Measurements from ENCODE around the gene WIPI1.
"Not testable (repeated sequence)": the region's sequence is repeated elsewhere in the genome, so short reads cannot be mapped to it uniquely, and the experiment has no call there.

WIPI1 gene

GRCh38 chr17:68457168-68457538, at the start of gene WIPI1:
WIPI1 (minus strand) TSS chr17:68457496; CDS start chr17:68457421, 75 bp downstream.
- Histone ChIP-seq H3K36me3 (ENCODE audit: control insufficient read depth in 5 of 5, insufficient read depth in 5 of 5, low read length in 5 of 5) (no peaks in the 10 kb centered on the region), H3K9ac (ENCODE audit: low read length in 5 of 5) (peak within 1 kb of the TSS in 4 of 5 donors; percentile 68 to 86 (median 75)), H3K27ac (ENCODE audit: low read depth, low read length) (peak within 1 kb of the TSS; percentile 87), H3K27me3 (ENCODE audit: control insufficient read depth in 5 of 5, insufficient read depth in 4 of 5, low read length in 5 of 5) (no peaks in the 10 kb centered on the region), H3K4me3 (ENCODE audit: low read depth in 1 of 5, low read length in 5 of 5) (peak within 1 kb of the TSS; percentile 76 to 87 (median 82)), H3K9me3 (ENCODE audit: control insufficient read depth in 5 of 5, low read length in 5 of 5) (no peaks in the 10 kb centered on the region), H3K4me1 (ENCODE audit: control insufficient read depth in 5 of 5, insufficient read depth in 5 of 5, low read length in 5 of 5) (peaks cover 7 to 50% (median 48%) of the 10 kb centered on the region in 5 donors)

- H3K27me3 ChIP-seq (ENCODE audit: control insufficient read depth in 5 of 5, insufficient read depth in 4 of 5, low read length in 5 of 5) = no peaks in the 10 kb centered on the region
- peaks cover 3 to 21% (median 17%) of the 10 kb centered on the region in 5 donors for H3K4me1 ChIP-seq (ENCODE audit: control insufficient read depth in 5 of 5, insufficient read depth in 5 of 5, low read length in 5 of 5)
- H3K9ac ChIP-seq (ENCODE audit: low read length in 5 of 5) = no peak overlapping the region
- no peak overlapping the region for H3K4me3 ChIP-seq (ENCODE audit: low read depth in 1 of 5, low read length in 5 of 5)
- H3K27ac ChIP-seq (ENCODE audit: low read depth, low read length) = no peak overlapping the region
- no peaks in the 10 kb centered on the region for H3K9me3 ChIP-seq (ENCODE audit: control insufficient read depth in 5 of 5, low read length in 5 of 5)
- no peaks in the 10 kb centered on the region for H3K36me3 ChIP-seq (ENCODE audit: control insufficient read depth in 5 of 5, insufficient read depth in 5 of 5, low read length in 5 of 5)
Measured at GRCh38 chr17:68505951-68506350, 48.7 kb upstream of the WIPI1 start.

- H3K27ac ChIP-seq (ENCODE audit: low read depth, low read length) = no peak overlapping the region
- no peaks in the 10 kb centered on the region for H3K36me3 ChIP-seq (ENCODE audit: control insufficient read depth in 5 of 5, insufficient read depth in 5 of 5, low read length in 5 of 5)
- H3K4me3 ChIP-seq (ENCODE audit: low read depth in 1 of 5, low read length in 5 of 5) = no peak overlapping the region
- no peak overlapping the region for H3K9ac ChIP-seq (ENCODE audit: low read length in 5 of 5)
- no peaks in the 10 kb centered on the region for H3K9me3 ChIP-seq (ENCODE audit: control insufficient read depth in 5 of 5, low read length in 5 of 5)
- H3K27me3 ChIP-seq (ENCODE audit: control insufficient read depth in 5 of 5, insufficient read depth in 4 of 5, low read length in 5 of 5) = no peaks in the 10 kb centered on the region
- H3K4me1 ChIP-seq (ENCODE audit: control insufficient read depth in 5 of 5, insufficient read depth in 5 of 5, low read length in 5 of 5) = peaks cover 3 to 19% (median 14%) of the 10 kb centered on the region in 5 donors
Measured at GRCh38 chr17:68501074-68501473, 43.8 kb upstream of the WIPI1 start.

- Histone ChIP-seq H3K27me3 (ENCODE audit: control insufficient read depth in 5 of 5, insufficient read depth in 4 of 5, low read length in 5 of 5) (no peaks in the 10 kb centered on the region), H3K4me3 (ENCODE audit: low read depth in 1 of 5, low read length in 5 of 5) (no peak overlapping the region), H3K9me3 (ENCODE audit: control insufficient read depth in 5 of 5, low read length in 5 of 5) (no peaks in the 10 kb centered on the region), H3K36me3 (ENCODE audit: control insufficient read depth in 5 of 5, insufficient read depth in 5 of 5, low read length in 5 of 5) (no peaks in the 10 kb centered on the region), H3K27ac (ENCODE audit: low read depth, low read length) (no peak overlapping the region), H3K4me1 (ENCODE audit: control insufficient read depth in 5 of 5, insufficient read depth in 5 of 5, low read length in 5 of 5) (peaks cover 3 to 19% (median 14%) of the 10 kb centered on the region in 5 donors), H3K9ac (ENCODE audit: low read length in 5 of 5) (no peak overlapping the region)
Measured at GRCh38 chr17:68499587-68499986, 42.3 kb upstream of the WIPI1 start.

- H3K9me3 ChIP-seq (ENCODE audit: control insufficient read depth in 5 of 5, low read length in 5 of 5) = no peaks in the 10 kb centered on the region
- peak overlapping the region in 1 of 5 donors; percentile 40 for H3K9ac ChIP-seq (ENCODE audit: low read length in 5 of 5)
- no peaks in the 10 kb centered on the region for H3K36me3 ChIP-seq (ENCODE audit: control insufficient read depth in 5 of 5, insufficient read depth in 5 of 5, low read length in 5 of 5)
- peak overlapping the region in 1 of 5 donors; percentile 19 for H3K4me3 ChIP-seq (ENCODE audit: low read depth in 1 of 5, low read length in 5 of 5)
- no peak overlapping the region for H3K27ac ChIP-seq (ENCODE audit: low read depth, low read length)
- no peaks in the 10 kb centered on the region for H3K27me3 ChIP-seq (ENCODE audit: control insufficient read depth in 5 of 5, insufficient read depth in 4 of 5, low read length in 5 of 5)
- H3K4me1 ChIP-seq (ENCODE audit: control insufficient read depth in 5 of 5, insufficient read depth in 5 of 5, low read length in 5 of 5) = peaks cover 4 to 19% (median 16%) of the 10 kb centered on the region in 5 donors
Measured at GRCh38 chr17:68498479-68499326, 41.4 kb upstream of the WIPI1 start.

GRCh38 chr17:68497885-68498319, 40.6 kb upstream of the WIPI1 start:
- Histone ChIP-seq H3K4me1 (ENCODE audit: control insufficient read depth in 5 of 5, insufficient read depth in 5 of 5, low read length in 5 of 5) (peaks cover 4 to 25% (median 20%) of the 10 kb centered on the region in 5 donors), H3K9ac (ENCODE audit: low read length in 5 of 5) (no peak overlapping the region), H3K36me3 (ENCODE audit: control insufficient read depth in 5 of 5, insufficient read depth in 5 of 5, low read length in 5 of 5) (no peaks in the 10 kb centered on the region), H3K27me3 (ENCODE audit: control insufficient read depth in 5 of 5, insufficient read depth in 4 of 5, low read length in 5 of 5) (no peaks in the 10 kb centered on the region), H3K9me3 (ENCODE audit: control insufficient read depth in 5 of 5, low read length in 5 of 5) (no peaks in the 10 kb centered on the region), H3K27ac (ENCODE audit: low read depth, low read length) (peak overlapping the region; percentile 23), H3K4me3 (ENCODE audit: low read depth in 1 of 5, low read length in 5 of 5) (no peak overlapping the region)

- Histone ChIP-seq H3K4me1 (ENCODE audit: control insufficient read depth in 5 of 5, insufficient read depth in 5 of 5, low read length in 5 of 5) (peaks cover 9 to 52% (median 44%) of the 10 kb centered on the region in 5 donors), H3K9me3 (ENCODE audit: control insufficient read depth in 5 of 5, low read length in 5 of 5) (no peaks in the 10 kb centered on the region), H3K4me3 (ENCODE audit: low read depth in 1 of 5, low read length in 5 of 5) (no peak overlapping the region), H3K27me3 (ENCODE audit: control insufficient read depth in 5 of 5, insufficient read depth in 4 of 5, low read length in 5 of 5) (no peaks in the 10 kb centered on the region), H3K27ac (ENCODE audit: low read depth, low read length) (no peak overlapping the region), H3K9ac (ENCODE audit: low read length in 5 of 5) (no peak overlapping the region), H3K36me3 (ENCODE audit: control insufficient read depth in 5 of 5, insufficient read depth in 5 of 5, low read length in 5 of 5) (no peaks in the 10 kb centered on the region)
Measured at GRCh38 chr17:68495081-68495480, 37.8 kb upstream of the WIPI1 start.

GRCh38 chr17:68492394-68493054, 35.2 kb upstream of the WIPI1 start:
- peak overlapping the region in 1 of 5 donors; percentile 63 for H3K9ac ChIP-seq (ENCODE audit: low read length in 5 of 5)
- peaks cover 4 to 42% (median 35%) of the 10 kb centered on the region in 5 donors for H3K4me1 ChIP-seq (ENCODE audit: control insufficient read depth in 5 of 5, insufficient read depth in 5 of 5, low read length in 5 of 5)
- H3K36me3 ChIP-seq (ENCODE audit: control insufficient read depth in 5 of 5, insufficient read depth in 5 of 5, low read length in 5 of 5); H3K27me3 ChIP-seq (ENCODE audit: control insufficient read depth in 5 of 5, insufficient read depth in 4 of 5, low read length in 5 of 5); H3K27ac ChIP-seq (ENCODE audit: low read depth, low read length); H3K9me3 ChIP-seq (ENCODE audit: control insufficient read depth in 5 of 5, low read length in 5 of 5): not testable (repeated sequence)
- H3K4me3 ChIP-seq (ENCODE audit: low read depth in 1 of 5, low read length in 5 of 5) = peak overlapping the region in 1 of 5 donors; percentile 17

- Histone ChIP-seq H3K4me3 (ENCODE audit: low read depth in 1 of 5, low read length in 5 of 5) (peak overlapping the region in 1 of 5 donors; percentile 17), H3K27ac (ENCODE audit: low read depth, low read length) (peak overlapping the region; percentile 41), H3K9ac (ENCODE audit: low read length in 5 of 5) (peak overlapping the region in 1 of 5 donors; percentile 63)
Measured at GRCh38 chr17:68491381-68492231, 34.3 kb upstream of the WIPI1 start.

More at GRCh38 chr17:68491381-68492231, 34.3 kb upstream of the WIPI1 start:
- Histone ChIP-seq H3K27me3 (ENCODE audit: control insufficient read depth in 5 of 5, insufficient read depth in 4 of 5, low read length in 5 of 5) (no peaks in the 10 kb centered on the region), H3K4me1 (ENCODE audit: control insufficient read depth in 5 of 5, insufficient read depth in 5 of 5, low read length in 5 of 5) (peaks cover 4 to 42% (median 35%) of the 10 kb centered on the region in 5 donors), H3K9me3 (ENCODE audit: control insufficient read depth in 5 of 5, low read length in 5 of 5) (no peaks in the 10 kb centered on the region), H3K36me3 (ENCODE audit: control insufficient read depth in 5 of 5, insufficient read depth in 5 of 5, low read length in 5 of 5) (no peaks in the 10 kb centered on the region)
